Measurements from ENCODE around the gene UBE2E3.
"Not testable (repeated sequence)": the region's sequence is repeated elsewhere in the genome, so short reads cannot be mapped to it uniquely, and the experiment has no call there.

The UBE2E3 gene

DNA sequence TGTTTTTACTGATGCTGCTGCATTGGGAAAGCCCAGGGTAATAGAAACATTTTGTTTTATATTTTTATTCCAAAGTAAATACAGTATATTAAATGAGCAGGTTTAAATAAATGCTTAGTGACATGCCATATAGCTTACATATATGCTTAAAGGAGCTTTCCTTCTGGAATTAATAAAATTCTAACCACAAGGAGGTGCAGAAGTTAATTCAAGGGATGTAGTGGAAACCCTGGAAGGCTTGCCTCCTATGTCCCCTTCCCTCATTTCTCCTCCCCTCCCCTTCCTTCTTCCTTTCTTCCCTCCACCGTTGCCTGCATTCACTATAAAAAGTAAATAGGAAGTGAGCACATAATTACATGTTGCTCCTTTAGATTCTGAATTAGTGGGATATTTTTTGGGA is 96.3 kb downstream of the UBE2E3 start:
- H3K36me3 ChIP-seq (ENCODE audit: control insufficient read depth, insufficient read depth, low read length), result no peaks in the 10 kb centered on the region
- H3K27ac ChIP-seq (ENCODE audit: low read depth, low read length), result no peak overlapping the region
- H3K27me3 ChIP-seq (ENCODE audit: control insufficient read depth, insufficient read depth, low read length), result no peaks in the 10 kb centered on the region
- H3K4me3 ChIP-seq (ENCODE audit: low read depth, low read length), result no peak overlapping the region
- no peak overlapping the region for H3K9ac ChIP-seq (ENCODE audit: low read length)
- no peaks in the 10 kb centered on the region for H3K9me3 ChIP-seq (ENCODE audit: control insufficient read depth, insufficient read depth, low read depth, low read length)
- no peaks in the 10 kb centered on the region; the same call in 1 of the 2 replicates for H3K4me1 ChIP-seq (ENCODE audit: control insufficient read depth, insufficient read depth, low read length)

DNA sequence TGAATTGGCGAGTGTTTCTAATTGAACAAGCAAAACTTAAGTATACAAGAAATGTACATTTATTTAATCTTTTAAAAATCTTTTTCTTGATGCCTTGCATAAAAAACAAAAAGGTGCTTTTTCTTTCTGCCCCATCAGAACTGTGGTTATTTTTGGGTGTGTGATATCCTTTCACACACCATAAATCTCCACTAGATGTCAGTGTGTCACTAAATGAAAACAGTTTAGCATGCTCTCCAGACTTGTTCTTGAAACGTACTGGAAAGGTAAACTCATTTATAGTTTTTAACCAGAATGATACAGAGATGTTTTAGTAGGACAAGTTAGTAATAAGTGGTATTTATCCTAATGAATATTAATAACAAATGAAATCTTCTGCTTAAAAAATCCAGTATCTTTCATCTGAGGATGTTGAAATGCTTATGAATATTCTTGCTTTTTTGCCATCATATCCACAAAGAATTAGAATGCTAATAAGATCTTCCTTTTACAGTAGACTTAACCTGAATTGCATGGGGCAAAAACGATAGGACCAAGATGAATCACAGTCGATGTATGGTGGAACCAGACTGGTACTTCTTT is 96.8 kb downstream of the UBE2E3 start:
- H3K9ac ChIP-seq (ENCODE audit: low read length), result no peak overlapping the region
- H3K4me1 ChIP-seq (ENCODE audit: control insufficient read depth, insufficient read depth, low read length), result no peaks in the 10 kb centered on the region
- no peaks in the 10 kb centered on the region for H3K27me3 ChIP-seq (ENCODE audit: control insufficient read depth, insufficient read depth, low read length)
- no peaks in the 10 kb centered on the region for H3K36me3 ChIP-seq (ENCODE audit: control insufficient read depth, insufficient read depth, low read length)
- no peaks in the 10 kb centered on the region for H3K9me3 ChIP-seq (ENCODE audit: control insufficient read depth, insufficient read depth, low read depth, low read length)
- H3K27ac ChIP-seq (ENCODE audit: low read depth, low read length), result no peak overlapping the region
- H3K4me3 ChIP-seq (ENCODE audit: low read depth, low read length), result no peak overlapping the region

DNA sequence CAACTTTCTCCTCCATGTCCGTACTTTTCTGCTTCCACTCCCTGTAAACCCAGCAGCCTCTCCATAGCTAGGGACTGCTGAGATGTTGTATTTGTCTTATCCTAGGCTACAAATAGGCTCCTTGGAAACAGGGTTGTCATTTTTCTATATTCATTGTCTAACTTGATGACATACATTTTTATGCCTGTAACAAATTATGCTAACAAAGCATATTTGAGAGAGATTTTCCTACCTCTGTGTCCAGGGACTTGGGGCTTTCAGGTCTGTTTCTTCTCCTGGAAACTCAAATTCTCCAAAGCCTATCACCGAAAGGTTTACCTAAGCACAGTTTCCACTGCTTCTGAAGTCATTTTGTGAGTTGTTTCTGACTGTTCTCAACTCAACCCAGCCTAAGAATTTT is 102.7 kb downstream of the UBE2E3 start:
- no peak overlapping the region for H3K27ac ChIP-seq (ENCODE audit: low read depth, low read length)
- no peaks in the 10 kb centered on the region for H3K27me3 ChIP-seq (ENCODE audit: control insufficient read depth, insufficient read depth, low read length)

DNA sequence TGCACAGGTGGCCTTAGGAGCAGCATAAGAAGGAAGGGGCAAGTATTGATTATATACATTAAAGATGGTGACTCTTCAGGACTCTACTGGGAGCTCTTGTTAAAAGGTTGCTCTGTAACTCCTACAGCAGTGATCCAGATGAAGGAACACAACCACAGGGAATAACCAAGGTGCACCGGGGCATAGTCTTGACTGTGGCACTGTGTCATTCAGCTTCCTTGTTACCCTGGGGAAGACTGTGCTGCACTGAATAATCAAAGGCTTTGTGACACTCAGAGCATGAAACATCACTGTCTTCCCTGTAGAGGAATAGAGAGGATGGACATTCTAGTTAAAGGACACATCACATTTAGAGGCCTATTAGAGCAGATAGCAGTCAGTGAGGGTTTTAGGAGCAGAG is 105.3 kb downstream of the UBE2E3 start:
- no peaks in the 10 kb centered on the region for H3K36me3 ChIP-seq (ENCODE audit: control insufficient read depth, insufficient read depth, low read length)
- no peak overlapping the region for H3K27ac ChIP-seq (ENCODE audit: low read depth, low read length)
- H3K4me3 ChIP-seq (ENCODE audit: low read depth, low read length), result no peak overlapping the region
- 0 out of 2 replicates have a peak, but pooled peaks cover 2% of the 10 kb centered on the region for H3K9me3 ChIP-seq (ENCODE audit: control insufficient read depth, insufficient read depth, low read depth, low read length)
- H3K9ac ChIP-seq (ENCODE audit: low read length), result no peak overlapping the region
- no peaks in the 10 kb centered on the region for H3K27me3 ChIP-seq (ENCODE audit: control insufficient read depth, insufficient read depth, low read length)
- no peaks in the 10 kb centered on the region for H3K4me1 ChIP-seq (ENCODE audit: control insufficient read depth, insufficient read depth, low read length)

More for the DNA sequence above, 102.7 kb downstream of the UBE2E3 start:
- H3K9ac ChIP-seq (ENCODE audit: low read length), result no peak overlapping the region
- no peaks in the 10 kb centered on the region for H3K9me3 ChIP-seq (ENCODE audit: control insufficient read depth, insufficient read depth, low read depth, low read length)
- no peaks in the 10 kb centered on the region for H3K4me1 ChIP-seq (ENCODE audit: control insufficient read depth, insufficient read depth, low read length)
- H3K36me3 ChIP-seq (ENCODE audit: control insufficient read depth, insufficient read depth, low read length), result no peaks in the 10 kb centered on the region
- H3K4me3 ChIP-seq (ENCODE audit: low read depth, low read length), result no peak overlapping the region

DNA sequence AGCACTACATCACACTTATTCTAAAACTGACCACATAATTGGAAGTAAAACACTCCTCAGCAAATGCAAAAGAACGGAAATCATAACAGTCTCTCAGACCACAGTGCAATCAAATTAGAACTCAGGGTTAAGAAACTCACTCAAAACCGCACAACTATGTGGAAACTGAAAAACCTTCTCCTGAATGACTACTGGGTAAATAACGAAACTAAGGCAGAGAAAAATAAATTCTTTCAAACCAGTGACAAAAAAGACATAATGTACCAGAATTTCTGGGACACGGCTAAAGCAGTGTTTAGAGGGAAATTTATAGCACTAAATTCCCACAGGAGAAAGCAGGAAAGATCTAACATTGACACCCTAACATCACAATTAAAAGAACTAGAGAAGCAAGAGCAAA is 111.5 kb downstream of the UBE2E3 start:
- H3K4me1 ChIP-seq (ENCODE audit: control insufficient read depth, insufficient read depth, low read length); H3K36me3 ChIP-seq (ENCODE audit: control insufficient read depth, insufficient read depth, low read length); H3K27ac ChIP-seq (ENCODE audit: low read depth, low read length); H3K4me3 ChIP-seq (ENCODE audit: low read depth, low read length); H3K9ac ChIP-seq (ENCODE audit: low read length); H3K27me3 ChIP-seq (ENCODE audit: control insufficient read depth, insufficient read depth, low read length); H3K9me3 ChIP-seq (ENCODE audit: control insufficient read depth, insufficient read depth, low read depth, low read length): not testable (repeated sequence)

DNA sequence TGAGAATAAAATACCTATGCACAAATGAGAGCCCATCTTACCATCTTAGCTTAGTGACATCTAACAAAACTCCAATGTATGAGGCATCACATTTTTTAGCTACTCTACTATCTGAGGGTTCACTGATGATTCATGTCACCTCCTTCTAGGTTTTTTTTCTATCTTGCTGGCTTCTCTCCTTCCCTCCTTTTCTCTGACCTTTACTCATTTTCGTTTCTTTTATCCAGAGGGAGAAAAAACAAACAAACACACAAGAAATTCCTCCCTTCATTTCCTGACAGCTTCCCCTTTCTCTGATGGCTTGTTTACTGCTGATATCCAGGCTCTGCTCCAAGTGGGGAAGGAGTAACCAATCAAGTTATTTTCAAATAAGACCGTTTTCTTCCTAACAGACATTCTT is 115.1 kb downstream of the UBE2E3 start:
- no peaks in the 10 kb centered on the region for H3K36me3 ChIP-seq (ENCODE audit: control insufficient read depth, insufficient read depth, low read length)
- H3K27me3 ChIP-seq (ENCODE audit: control insufficient read depth, insufficient read depth, low read length), result no peaks in the 10 kb centered on the region
- no peak overlapping the region for H3K9ac ChIP-seq (ENCODE audit: low read length)
- no peak overlapping the region for H3K27ac ChIP-seq (ENCODE audit: low read depth, low read length)
- no peaks in the 10 kb centered on the region for H3K4me1 ChIP-seq (ENCODE audit: control insufficient read depth, insufficient read depth, low read length)
- H3K9me3 ChIP-seq (ENCODE audit: control insufficient read depth, insufficient read depth, low read depth, low read length), result no peaks in the 10 kb centered on the region
- H3K4me3 ChIP-seq (ENCODE audit: low read depth, low read length), result no peak overlapping the region

DNA sequence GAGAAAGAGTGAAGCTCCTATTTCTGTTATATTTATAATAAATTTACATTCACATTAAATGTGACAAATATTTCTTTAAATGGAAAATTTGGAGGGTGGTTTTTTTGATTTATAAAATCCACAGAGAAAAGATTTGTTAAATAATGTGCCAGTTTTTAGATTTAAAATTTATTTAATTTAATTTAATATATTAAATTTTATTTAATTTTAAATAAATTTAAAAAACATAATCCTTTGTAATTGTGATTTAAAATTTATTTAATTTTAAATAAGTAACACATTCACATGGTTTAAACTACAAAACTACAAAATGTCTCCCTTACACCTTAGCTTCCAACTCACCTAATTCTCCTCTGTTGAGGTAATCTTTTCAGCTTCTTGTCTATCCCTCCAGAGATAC is 123.3 kb downstream of the UBE2E3 start:
- no peak overlapping the region for H3K27ac ChIP-seq (ENCODE audit: low read depth, low read length)
- no peaks in the 10 kb centered on the region for H3K27me3 ChIP-seq (ENCODE audit: control insufficient read depth, insufficient read depth, low read length)
- no peak overlapping the region for H3K9ac ChIP-seq (ENCODE audit: low read length)
- no peaks in the 10 kb centered on the region for H3K9me3 ChIP-seq (ENCODE audit: control insufficient read depth, insufficient read depth, low read depth, low read length)
- H3K4me3 ChIP-seq (ENCODE audit: low read depth, low read length), result no peak overlapping the region
- H3K36me3 ChIP-seq (ENCODE audit: control insufficient read depth, insufficient read depth, low read length), result no peaks in the 10 kb centered on the region
- H3K4me1 ChIP-seq (ENCODE audit: control insufficient read depth, insufficient read depth, low read length), result peaks cover 17% of the 10 kb centered on the region

DNA sequence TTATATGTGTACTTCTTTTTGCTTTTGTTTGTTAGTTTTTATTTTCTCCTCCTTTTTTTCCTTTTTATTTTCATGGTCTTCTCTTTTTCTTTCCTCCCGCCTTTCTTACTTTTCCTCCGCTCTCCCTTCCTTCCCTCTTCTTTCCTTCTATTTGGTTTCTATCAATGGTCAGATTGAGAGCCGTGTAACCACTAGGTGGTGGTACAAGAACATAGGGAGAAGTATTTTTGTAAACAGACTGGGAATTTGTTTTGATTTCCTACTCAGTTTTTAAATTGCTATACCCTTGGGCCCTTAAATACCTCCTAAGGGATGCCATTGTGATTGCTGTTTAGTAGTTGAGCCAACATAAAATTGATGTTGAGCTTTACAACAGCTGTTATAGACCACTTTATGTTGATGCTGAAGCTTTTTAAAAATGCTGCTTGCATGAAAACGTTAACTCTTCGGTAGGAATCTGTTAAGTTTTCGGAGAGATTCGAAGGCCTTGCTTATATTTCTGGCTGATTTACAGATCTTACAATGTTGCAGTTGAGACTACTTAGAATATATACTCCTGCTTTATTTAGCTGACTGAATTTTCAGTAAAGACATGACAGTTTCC is 124.2 kb downstream of the UBE2E3 start:
- no peak overlapping the region for H3K4me3 ChIP-seq (ENCODE audit: low read depth, low read length)
- H3K9ac ChIP-seq (ENCODE audit: low read length), result no peak overlapping the region
- H3K27me3 ChIP-seq (ENCODE audit: control insufficient read depth, insufficient read depth, low read length), result no peaks in the 10 kb centered on the region
- H3K27ac ChIP-seq (ENCODE audit: low read depth, low read length), result no peak overlapping the region
- no peaks in the 10 kb centered on the region for H3K36me3 ChIP-seq (ENCODE audit: control insufficient read depth, insufficient read depth, low read length)
- peaks cover 17% of the 10 kb centered on the region for H3K4me1 ChIP-seq (ENCODE audit: control insufficient read depth, insufficient read depth, low read length)
- no peaks in the 10 kb centered on the region for H3K9me3 ChIP-seq (ENCODE audit: control insufficient read depth, insufficient read depth, low read depth, low read length)

DNA sequence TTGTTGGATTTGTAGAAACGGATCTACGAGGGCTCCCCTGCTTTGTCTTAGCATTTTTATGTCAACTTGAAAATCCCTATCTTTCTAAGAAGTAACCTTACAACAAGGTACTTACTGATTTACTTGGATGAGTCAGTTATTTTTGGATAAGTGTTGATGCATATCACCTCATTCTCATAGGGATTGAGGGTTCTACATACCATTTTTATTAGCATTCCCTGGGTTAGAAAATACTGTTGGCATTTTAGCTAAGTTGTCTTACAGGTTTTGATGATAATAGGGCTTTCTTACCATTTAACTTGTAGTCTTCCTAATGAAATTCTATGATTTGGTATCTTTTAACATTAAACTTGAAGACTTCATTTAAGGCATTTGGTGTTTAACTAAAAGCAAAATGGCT is 125.2 kb downstream of the UBE2E3 start:
- Histone ChIP-seq H3K27ac (ENCODE audit: low read depth, low read length) (no peak overlapping the region), H3K4me3 (ENCODE audit: low read depth, low read length) (no peak overlapping the region), H3K9me3 (ENCODE audit: control insufficient read depth, insufficient read depth, low read depth, low read length) (no peaks in the 10 kb centered on the region), H3K4me1 (ENCODE audit: control insufficient read depth, insufficient read depth, low read length) (peaks cover 17% of the 10 kb centered on the region), H3K9ac (ENCODE audit: low read length) (no peak overlapping the region), H3K27me3 (ENCODE audit: control insufficient read depth, insufficient read depth, low read length) (no peaks in the 10 kb centered on the region), H3K36me3 (ENCODE audit: control insufficient read depth, insufficient read depth, low read length) (no peaks in the 10 kb centered on the region)

DNA sequence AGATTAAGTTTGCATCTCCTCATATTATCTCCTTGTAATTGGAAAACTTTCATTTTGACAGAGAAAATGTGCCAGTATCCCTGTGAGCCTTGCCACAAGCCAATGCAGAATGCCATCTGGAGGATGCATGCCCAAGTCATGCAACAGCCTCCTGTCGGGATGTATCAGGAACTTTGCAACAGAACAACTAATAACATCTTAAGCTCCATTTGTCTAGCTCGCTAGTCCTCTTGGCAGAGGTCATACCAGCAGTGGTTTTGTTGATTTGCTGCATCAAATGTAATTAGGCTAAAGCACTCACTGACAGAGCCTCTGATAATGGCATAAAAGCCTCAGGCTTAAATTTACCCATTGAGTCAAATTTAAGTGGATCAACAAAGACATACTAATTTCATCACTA is 125.8 kb downstream of the UBE2E3 start:
- no peaks in the 10 kb centered on the region for H3K27me3 ChIP-seq (ENCODE audit: control insufficient read depth, insufficient read depth, low read length)
- peaks cover 17% of the 10 kb centered on the region for H3K4me1 ChIP-seq (ENCODE audit: control insufficient read depth, insufficient read depth, low read length)
- H3K4me3 ChIP-seq (ENCODE audit: low read depth, low read length), result no peak overlapping the region
- no peak overlapping the region for H3K9ac ChIP-seq (ENCODE audit: low read length)
- H3K9me3 ChIP-seq (ENCODE audit: control insufficient read depth, insufficient read depth, low read depth, low read length), result no peaks in the 10 kb centered on the region
- H3K27ac ChIP-seq (ENCODE audit: low read depth, low read length), result no peak overlapping the region
- no peaks in the 10 kb centered on the region for H3K36me3 ChIP-seq (ENCODE audit: control insufficient read depth, insufficient read depth, low read length)

DNA sequence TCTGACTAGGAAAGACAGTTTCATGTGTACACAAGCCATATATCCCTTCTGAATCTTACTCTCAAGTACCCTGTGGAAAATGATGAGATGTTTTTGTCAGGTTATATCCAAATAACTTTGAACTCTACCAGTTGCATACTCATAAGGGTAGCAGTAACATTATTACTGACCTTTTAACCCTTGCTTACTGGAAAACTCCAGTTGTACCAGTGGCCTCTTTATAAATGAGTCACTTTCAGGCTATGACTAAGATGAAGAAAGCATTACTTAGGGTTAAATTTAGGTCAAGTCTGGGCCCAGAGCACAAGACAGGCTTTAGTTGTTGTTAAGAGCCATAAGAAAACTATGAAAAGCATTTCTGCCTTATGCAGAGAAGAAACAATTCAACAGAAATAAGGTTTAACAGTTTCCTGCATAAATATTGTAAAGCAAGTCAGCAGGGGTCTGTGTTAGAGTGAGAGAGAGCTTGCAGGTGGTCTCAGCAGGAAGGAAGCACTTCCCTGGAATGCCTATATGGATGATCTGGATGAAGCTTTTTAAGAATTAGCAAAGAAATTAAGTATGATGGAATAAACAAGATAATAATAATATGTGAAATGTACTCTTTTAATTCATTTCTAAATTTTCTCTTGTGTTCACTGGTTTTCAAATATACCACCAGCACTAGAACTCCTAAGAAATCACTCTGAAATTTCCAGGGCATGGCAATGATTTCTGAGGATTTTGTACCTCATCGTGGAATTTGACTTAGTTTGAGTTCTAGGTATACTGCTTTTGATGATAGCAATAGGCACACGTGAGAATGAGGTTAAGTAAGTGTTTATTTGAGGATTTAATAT is 126.6 kb downstream of the UBE2E3 start:
- no peaks in the 10 kb centered on the region for H3K36me3 ChIP-seq (ENCODE audit: control insufficient read depth, insufficient read depth, low read length)
- no peak overlapping the region for H3K9ac ChIP-seq (ENCODE audit: low read length)
- H3K4me1 ChIP-seq (ENCODE audit: control insufficient read depth, insufficient read depth, low read length), result peaks cover 17% of the 10 kb centered on the region
- H3K9me3 ChIP-seq (ENCODE audit: control insufficient read depth, insufficient read depth, low read depth, low read length), result no peaks in the 10 kb centered on the region
- no peaks in the 10 kb centered on the region for H3K27me3 ChIP-seq (ENCODE audit: control insufficient read depth, insufficient read depth, low read length)
- no peak overlapping the region; the same call in 1 of the 2 replicates for H3K27ac ChIP-seq (ENCODE audit: low read depth, low read length)
- no peak overlapping the region for H3K4me3 ChIP-seq (ENCODE audit: low read depth, low read length)
